DMS 273 treated with DMSO at 0.1 percent for 48 hours (cell line): ENCODE measurements around the gene DIO3.
"Not testable (repeated sequence)": the region's sequence is repeated elsewhere in the genome, so short reads cannot be mapped to it uniquely, and the experiment has no call there.

Experiments used
- DNase-seq: peaks from one replicate; lab custom pipeline; 2025; lab: John Stamatoyannopoulos, UW

The DIO3 gene

GRCh38 chr14:101559250-101559623, 2.1 kb upstream of the DIO3 start:
- no peak for DNase-seq

GRCh38 chr14:101559624-101560533, 1.4 kb upstream of the DIO3 start:
- DNase-seq, result no peak

- no peak for DNase-seq
These were observed 671 bp upstream of the DIO3 start for GRCh38 chr14:101560534-101561113.

DNA sequence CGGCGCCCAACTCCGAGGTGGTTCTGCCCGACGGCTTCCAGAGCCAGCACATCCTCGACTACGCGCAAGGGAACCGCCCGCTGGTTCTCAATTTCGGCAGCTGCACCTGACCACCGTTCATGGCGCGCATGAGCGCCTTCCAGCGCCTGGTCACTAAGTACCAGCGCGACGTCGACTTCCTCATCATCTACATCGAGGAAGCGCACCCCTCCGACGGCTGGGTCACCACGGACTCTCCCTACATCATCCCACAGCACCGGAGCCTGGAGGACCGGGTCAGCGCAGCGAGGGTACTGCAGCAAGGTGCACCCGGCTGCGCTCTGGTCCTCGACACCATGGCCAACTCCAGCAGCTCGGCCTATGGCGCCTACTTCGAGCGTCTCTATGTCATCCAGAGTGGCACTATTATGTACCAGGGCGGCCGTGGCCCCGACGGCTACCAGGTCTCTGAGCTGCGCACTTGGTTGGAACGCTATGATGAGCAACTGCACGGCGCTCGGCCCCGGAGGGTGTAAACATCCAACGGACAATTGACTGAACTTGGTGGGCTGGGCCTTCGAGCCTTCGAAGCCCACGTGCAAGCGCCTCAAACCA, 699 bp downstream of the DIO3 start:
- DNase-seq, result no peak

DNA sequence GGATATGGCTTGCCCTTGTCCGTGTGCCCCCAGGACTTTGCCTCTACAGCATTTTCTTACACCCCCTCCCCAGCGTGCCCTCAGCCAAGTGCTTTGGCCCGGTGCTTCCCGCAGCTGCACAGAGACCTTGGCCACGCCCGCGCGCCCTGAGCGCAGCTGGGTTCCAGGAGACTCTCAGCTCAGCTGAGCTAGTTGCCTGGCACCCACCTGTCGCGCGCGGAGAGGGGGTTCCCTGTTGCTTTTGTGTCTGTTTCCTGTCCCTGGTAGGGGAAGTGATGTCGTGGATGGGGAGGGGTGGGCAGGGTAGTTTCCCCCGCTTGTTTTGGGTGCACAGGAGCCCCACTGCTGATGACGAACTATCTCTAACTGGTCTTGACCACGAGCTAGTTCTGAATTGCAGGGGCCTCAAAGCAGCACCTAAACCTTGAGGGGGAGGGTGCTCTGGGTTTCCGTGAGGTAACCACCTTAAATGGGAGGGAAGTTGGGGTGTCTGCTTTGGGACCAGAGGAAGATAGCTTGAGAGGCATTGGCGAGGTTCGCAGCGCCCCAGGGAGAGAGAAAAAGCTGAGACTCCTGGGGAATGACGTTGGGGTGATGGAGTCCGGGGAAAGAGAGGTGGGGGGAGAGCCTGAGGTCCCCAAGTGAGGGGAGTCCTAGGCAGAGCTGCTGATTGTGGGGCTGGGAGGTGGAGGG, 1.5 kb downstream of the DIO3 start:
- no peak for DNase-seq

- DNase-seq, result no peak
These were observed 2.0 kb downstream of the DIO3 start for GRCh38 chr14:101563352-101563653.

DNA sequence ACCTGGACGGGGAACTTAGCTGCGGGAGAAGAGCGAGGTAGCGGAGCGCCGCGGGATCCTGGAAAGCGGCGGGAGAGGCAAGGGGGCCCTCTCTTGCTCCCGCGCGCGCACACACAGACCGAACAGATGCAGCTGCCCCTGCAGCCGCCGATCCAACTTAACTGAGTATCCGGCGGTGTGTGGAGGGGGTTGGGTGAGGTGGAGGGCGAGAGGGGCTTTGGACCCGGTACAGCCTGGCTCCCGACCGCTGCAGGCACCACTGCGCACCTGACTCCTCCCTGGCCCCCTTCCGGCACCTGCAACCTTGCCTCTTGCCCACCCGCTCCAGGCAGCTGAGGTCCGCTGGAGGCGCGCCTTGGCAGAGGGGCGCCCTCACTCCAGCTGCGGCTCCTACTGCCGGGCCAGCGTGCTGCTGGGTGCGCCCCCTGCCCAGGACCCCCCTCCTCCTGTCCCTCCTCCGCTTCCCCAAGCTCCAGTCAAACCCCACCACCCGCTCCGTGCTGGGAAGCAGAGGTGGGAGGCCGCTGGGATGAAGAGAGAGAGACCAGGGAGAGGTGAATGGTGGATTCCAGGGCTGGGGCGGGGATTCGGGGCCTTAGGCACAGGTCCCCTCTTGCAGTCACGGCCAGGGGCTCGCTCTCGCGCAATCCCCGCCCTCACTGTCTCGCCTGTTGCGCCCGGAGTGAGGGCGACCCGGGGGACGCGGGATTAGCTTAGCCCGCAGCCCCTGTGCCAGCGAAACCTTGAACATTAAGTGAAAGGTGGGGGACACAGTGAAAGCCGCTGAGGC, 2.6 kb downstream of the DIO3 start:
- DNase-seq, result no peak

DNA sequence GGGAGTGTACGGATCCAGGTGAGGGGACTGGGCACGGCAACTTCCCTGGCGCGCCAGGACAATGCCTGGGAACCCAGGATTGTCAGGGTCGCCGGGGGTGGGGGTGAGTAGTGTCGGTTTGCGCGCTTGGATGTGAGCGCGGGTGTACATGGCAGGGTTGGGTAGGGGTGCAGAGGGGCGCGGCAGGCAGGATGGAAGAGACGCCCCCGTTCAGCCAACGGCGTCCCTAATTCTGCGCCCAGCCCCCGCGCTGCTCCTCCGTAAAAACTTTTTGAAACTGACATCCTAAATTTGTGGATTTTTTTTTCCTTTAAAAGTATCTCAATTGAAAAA, 3.1 kb downstream of the DIO3 start:
- no peak for DNase-seq

GRCh38 chr14:101564819-101565698, 3.8 kb downstream of the DIO3 start:
- no peak for DNase-seq

GRCh38 chr14:101567252-101567651, 6.0 kb downstream of the DIO3 start:
- DNase-seq, result no peak

DNA sequence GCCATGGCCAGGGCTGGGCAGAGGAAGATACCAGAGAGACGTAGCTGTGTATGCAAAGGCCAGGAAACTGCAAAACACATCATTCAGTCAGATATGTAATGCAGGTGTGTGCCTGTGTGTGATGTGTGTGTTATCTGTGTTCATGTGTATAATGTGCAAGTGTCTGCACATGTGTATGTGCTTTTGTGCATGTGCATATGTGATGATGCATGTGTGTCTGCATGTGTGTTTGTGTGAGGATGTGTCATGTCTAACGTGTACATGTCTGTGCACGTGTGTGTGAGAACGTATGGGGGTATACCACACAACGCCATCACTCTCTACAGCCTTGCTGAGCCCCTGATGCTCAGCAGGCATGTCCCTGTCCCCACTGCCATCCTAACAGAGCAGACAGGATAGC, 9.7 kb downstream of the DIO3 start:
- DNase-seq, result no peak

GRCh38 chr14:101572526-101572925, 11.2 kb downstream of the DIO3 start:
- not testable (repeated sequence) for DNase-seq

GRCh38 chr14:101573289-101573688, 12.0 kb downstream of the DIO3 start:
- DNase-seq, result no peak

DNA sequence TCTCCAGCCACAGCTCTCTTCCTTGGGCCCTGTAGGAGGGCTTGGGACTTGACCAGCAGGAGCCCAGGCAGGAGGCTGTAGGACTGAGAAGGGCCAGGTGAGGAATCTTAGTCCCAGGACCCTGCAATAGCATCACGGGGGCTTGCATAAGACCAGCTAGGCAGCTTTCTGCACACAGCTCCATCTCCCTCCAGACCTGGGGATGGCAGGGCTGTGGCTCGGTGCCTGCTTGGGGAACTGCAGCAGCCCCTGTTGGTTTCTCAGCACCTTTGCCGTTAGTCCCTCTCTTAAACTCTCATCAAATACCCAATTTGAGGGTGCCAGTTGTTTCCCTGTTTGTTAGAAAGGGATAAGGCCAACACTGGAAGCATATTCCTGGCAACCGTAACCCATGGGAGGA, 14.3 kb downstream of the DIO3 start:
- no peak for DNase-seq

DNA sequence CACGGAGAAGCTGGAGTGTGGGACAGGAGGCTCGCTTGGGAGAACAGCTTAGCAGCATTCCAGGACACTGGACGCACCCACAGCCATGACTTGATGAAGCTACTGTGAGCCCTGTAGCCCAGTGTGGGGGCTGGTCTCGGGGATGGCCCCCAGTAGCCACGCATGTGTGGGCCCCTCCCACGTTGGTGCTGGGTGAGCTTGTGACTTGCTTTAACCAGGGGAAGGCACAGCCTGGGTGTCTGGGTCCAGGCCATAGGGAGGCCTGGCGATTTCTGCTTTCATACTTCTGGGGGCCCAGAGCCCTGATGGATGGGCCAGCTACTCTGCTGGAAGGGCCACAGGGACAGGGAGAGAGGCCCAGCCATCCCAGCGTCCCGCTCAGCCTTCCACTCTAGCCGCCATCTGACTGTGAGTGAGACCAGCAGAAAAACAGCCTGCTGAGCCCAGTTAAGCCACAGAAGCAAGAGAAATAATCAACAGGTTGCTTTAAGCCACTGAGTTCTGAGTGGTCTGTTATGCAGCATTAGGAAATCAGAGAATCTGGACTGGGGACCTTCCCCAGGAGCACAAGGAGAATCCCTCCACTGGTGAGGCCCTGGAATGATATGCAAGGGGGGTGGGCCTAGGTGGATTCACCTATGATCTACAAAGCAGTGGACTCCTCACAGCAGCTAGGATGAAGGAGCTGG, 16.1 kb downstream of the DIO3 start:
- DNase-seq, result no peak

GRCh38 chr14:101578489-101578888, 17.2 kb downstream of the DIO3 start:
- DNase-seq, result no peak

- DNase-seq, result no peak
These were observed 18.2 kb downstream of the DIO3 start for GRCh38 chr14:101579372-101580080.

GRCh38 chr14:101581806-101582205, 20.5 kb downstream of the DIO3 start:
- DNase-seq, result no peak

GRCh38 chr14:101582294-101582693, 21.0 kb downstream of the DIO3 start:
- no peak for DNase-seq
